Muscle layer of colon (tissue), 2 donors: Measurements from ENCODE around the gene TIMM13.
"Not testable (repeated sequence)": the region's sequence is repeated elsewhere in the genome, so short reads cannot be mapped to it uniquely, and the experiment has no call there.

Experiments used
- H3K27ac ChIP-seq: one replicate; pipeline ENCODE4 v1.7.0; 2013; ENCODE audit warnings: low read depth, mild to moderate bottlenecking, low read length, moderate library complexity
- H3K27me3 ChIP-seq, 2 donors: one replicate each; pipeline ENCODE4 v1.7.0; 2013; ENCODE audit warnings: low read length in 2 of 2, mild to moderate bottlenecking in 2 of 2; ENCODE audit not compliant: insufficient read depth in 2 of 2, control insufficient read depth in 1 of 2
- H3K36me3 ChIP-seq: one replicate; pipeline ENCODE4 v1.7.0; 2013; ENCODE audit warnings: mild to moderate bottlenecking, low read length; ENCODE audit not compliant: insufficient read depth
- H3K4me1 ChIP-seq: one replicate; pipeline ENCODE4 v1.7.0; 2013; ENCODE audit warnings: mild to moderate bottlenecking, low read length; ENCODE audit not compliant: insufficient read depth
- H3K4me3 ChIP-seq, 2 donors: one replicate each; pipeline ENCODE4 v1.7.0; 2013; ENCODE audit warnings: low read length in 2 of 2, low read depth in 1 of 2, mild to moderate bottlenecking in 1 of 2, moderate library complexity in 1 of 2
- H3K9ac ChIP-seq: one replicate; pipeline ENCODE4 v1.7.0; 2013; ENCODE audit warnings: low read length
- H3K9me3 ChIP-seq: one replicate; pipeline ENCODE4 v1.7.0; 2013; ENCODE audit warnings: mild to moderate bottlenecking, low read length
- donor health status: abdominal sarcoma.
- donor health status: Adenocarcinoma of cecum.

TIMM13 gene

DNA sequence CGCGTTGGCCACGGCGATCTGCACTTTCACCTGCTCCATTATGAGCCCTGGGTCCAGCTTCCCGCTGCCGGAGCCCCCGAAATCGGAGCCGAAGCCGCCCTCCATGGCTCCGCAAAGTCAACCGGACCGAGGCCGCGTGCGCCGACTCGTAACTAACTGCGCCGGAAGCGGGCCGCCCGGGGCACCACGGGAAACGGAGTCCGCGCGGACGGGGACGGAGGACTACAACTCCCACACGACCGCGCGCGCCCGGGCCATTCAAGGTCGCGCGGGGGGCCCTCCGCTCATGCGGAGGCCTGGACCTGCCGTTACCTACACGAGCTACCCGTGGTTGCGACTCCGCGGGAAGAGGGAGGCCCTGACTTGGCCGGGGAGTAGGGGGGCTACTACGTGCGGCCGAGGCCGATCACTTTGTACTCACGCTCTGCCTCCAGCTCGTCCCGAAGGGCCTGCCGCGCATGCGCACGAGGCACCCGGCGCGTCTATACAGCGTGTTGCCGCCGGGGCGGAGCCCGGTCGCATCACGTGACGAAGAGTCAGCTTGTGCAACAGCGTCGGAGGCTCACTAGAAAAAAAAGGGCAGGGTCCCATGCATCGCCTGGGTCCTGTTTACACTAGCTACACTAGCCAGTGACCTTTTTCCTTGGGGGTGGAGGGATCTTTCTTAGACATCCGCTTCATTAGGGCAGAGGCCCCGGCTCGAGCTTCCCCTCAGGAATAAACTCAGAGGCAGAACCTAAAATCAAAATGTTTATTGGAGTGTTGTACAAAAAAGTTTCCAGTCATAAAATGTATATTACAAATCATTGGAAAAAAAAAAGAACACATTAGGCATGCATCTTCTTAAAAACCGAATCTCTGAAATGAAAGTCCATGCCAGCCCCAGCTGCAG, at the start of gene TIMM13:
Gene TIMM13, minus strand, starts transcription at position 158 of the 892 bp plus-strand sequence. Its CDS starts 53 bp downstream, at position 105.
- peaks cover 29% of the 10 kb centered on the region for H3K4me1 ChIP-seq
- H3K27me3 ChIP-seq, result no peaks in the 10 kb centered on the region
- H3K9ac ChIP-seq, result peak within 1 kb of the TSS; percentile 7
- peaks cover 8% of the 10 kb centered on the region for H3K36me3 ChIP-seq
- H3K9me3 ChIP-seq, result no peaks in the 10 kb centered on the region
- peak within 1 kb of the TSS; percentile 91 for H3K27ac ChIP-seq
- peak within 1 kb of the TSS; percentile 78 to 88 for H3K4me3 ChIP-seq

DNA sequence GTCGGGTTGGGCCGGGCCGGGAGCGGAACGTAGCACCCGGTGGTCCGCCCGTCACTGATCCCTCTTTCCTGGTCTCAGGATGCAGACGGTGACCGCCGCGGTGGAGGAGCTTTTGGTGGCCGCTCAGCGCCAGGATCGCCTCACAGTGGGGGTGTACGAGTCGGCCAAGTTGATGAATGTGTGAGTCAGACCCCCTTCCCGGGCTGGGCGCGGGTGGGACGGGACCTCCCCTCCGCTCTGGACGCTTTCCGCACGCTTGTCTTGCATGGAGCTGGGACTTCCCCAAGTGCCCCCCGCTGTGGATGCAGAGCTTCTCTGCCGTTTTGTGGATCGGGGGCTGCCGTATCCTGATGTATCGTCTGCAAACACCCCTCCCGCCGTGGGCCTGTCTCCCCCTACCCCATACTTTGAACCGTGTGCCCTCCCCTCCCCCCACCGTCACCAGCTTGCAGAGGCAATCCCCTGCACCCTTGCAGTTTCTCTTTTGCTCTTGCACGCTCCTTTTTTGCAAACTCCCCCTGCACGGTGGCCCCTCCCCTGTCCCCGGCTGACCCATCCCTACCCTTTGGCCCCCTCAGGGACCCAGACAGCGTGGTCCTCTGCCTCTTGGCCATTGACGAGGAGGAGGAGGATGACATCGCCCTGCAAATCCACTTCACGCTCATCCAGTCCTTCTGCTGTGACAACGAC, 49.2 kb upstream of the TIMM13 start:
- H3K27me3 ChIP-seq, result no peaks in the 10 kb centered on the region
- no peaks in the 10 kb centered on the region for H3K9me3 ChIP-seq
- H3K27ac ChIP-seq, result peak overlapping the region; percentile 99
- H3K4me1 ChIP-seq, result peaks cover 16% of the 10 kb centered on the region
- peak overlapping the region; percentile 99 for H3K4me3 ChIP-seq
- peak overlapping the region; percentile 87 for H3K9ac ChIP-seq
- no peaks in the 10 kb centered on the region for H3K36me3 ChIP-seq

DNA sequence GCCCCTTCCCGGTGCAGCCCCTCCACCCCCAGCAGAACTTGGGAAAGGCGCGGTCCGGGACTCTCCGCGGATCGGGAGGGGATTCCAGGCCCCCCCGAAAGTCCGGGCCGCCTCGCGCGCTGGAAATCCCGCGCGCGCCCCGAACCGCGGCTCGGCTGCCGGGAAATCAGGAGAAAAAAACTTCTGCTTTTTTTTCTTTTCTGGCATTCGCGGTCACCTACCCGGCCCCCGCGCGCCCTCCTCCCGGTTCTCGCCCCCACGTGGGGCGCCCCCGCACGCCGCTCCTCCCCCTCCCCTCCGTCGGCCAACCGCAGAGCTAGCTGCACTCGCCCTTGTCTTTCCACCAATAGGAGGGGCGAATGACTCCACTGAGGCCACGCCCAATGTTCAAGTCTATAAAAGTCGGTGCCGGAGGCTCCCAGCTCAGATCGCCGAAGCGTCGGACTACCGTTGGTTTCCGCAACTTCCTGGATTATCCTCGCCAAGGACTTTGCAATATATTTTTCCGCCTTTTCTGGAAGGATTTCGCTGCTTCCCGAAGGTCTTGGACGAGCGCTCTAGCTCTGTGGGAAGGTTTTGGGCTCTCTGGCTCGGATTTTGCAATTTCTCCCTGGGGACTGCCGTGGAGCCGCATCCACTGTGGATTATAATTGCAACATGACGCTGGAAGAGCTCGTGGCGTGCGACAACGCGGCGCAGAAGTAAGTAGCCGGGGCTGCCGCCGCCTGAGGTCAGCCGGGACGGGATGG, 48.5 kb upstream of the TIMM13 start, which contains the start of gene GADD45B:
Gene GADD45B, plus strand, starts transcription at position 426 of the 749 bp plus-strand sequence. Its CDS starts 232 bp downstream, at position 658.
- Histone ChIP-seq H3K4me3 (peak within 1 kb of the TSS; percentile 99), H3K36me3 (no peaks in the 10 kb centered on the region), H3K9ac (peak within 1 kb of the TSS; percentile 87), H3K27me3 (no peaks in the 10 kb centered on the region), H3K9me3 (no peaks in the 10 kb centered on the region), H3K4me1 (peaks cover 16% of the 10 kb centered on the region), H3K27ac (peak within 1 kb of the TSS; percentile 99)

DNA sequence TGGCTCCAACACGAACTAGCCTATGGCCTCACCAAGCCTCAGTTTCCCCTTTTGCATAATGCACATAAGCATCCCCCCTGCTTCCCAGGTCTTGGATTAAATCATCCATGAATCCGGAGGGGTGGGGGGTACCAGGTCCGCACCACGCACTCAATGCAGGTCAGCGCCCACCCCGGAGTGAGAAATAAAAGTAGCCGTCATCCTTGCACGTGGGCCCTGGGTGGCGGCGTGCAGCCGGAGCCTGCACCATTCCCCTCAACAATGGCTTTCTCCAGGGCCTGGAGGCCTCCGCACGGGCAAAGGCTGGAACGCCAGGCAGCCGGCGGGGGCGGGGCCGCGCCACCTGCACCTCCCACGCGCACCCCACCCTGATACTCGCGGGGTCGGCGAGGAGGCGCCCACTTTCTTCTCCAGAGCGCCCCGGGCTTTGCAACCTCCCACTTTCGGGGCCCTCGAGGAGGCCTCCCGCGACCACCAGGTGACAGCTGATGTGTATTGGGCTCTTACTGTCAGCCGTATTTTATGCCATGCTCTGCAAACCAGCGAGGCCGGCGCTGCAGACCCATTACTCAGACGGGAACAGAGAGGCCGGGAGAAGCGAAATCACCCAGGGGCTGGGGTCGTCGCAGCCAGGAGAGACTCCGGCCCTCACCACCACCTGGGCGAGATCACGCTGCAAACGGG, 47.8 kb upstream of the TIMM13 start:
- peak overlapping the region; percentile 96 for H3K27ac ChIP-seq
- peak overlapping the region; percentile 9 for H3K9ac ChIP-seq
- H3K4me1 ChIP-seq, result peaks cover 16% of the 10 kb centered on the region
- H3K4me3 ChIP-seq, result peak overlapping the region; percentile 31 to 63
- no peaks in the 10 kb centered on the region for H3K27me3 ChIP-seq
- H3K36me3 ChIP-seq, result no peaks in the 10 kb centered on the region
- H3K9me3 ChIP-seq, result no peaks in the 10 kb centered on the region

DNA sequence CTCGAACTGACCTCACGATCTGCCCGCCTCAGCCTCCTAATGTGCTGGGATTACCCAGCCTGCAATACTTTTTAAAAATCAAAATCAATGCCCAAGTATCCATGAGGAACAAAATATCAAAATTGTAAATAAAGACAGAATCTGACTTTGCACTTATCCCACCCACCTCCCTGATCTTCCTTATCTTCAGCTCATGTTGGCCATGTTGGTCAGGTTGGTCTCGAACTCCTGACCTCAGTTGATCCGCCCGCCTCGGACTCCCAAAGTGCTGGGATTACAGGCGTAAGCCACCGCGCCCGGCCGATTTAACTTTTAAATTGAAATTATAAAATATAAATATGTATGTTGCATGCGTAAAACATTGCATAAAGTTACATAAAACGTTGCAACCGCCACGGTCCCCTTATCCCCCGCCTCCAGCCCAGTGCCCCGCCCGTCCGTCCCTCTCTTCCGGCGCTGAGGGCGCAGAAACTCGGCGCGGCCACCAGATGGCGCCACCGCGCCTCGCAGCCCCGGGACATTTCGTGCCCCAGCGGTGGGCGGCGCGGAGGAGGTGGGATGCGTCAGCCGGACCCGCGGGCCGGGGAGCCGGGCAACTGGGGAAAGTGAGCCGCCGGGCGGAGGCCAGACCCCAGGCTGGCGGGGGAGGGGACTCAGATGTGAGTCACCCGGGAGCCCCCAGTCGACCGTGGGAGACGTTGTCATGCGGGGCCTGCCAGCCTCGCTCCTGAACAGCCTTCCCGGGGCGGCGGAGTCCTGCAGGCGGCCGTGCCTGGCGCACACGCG, 47.0 kb upstream of the TIMM13 start:
- H3K27ac ChIP-seq, result peak overlapping the region; percentile 96
- H3K4me1 ChIP-seq, result peaks cover 16% of the 10 kb centered on the region
- H3K9ac ChIP-seq, result peak overlapping the region; percentile 9
- no peaks in the 10 kb centered on the region for H3K9me3 ChIP-seq
- H3K27me3 ChIP-seq, result no peaks in the 10 kb centered on the region
- H3K4me3 ChIP-seq, result peak overlapping the region; percentile 31 to 63
- no peaks in the 10 kb centered on the region for H3K36me3 ChIP-seq

DNA sequence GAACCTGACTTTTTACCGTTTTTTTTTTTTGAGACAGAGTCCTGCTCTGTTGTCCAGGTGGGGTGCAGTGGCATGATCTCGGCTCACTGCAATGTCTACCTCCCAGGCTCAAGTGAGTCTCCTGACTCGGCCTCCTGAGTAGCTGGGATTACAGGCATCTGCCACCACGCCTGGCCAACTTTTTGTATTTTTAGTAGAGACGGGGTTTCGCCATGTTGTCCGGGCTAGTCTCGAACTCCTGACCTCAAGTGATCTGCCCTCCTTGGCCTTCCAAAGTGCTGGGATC, 42.5 kb upstream of the TIMM13 start:
- not testable (repeated sequence) for H3K27ac ChIP-seq, H3K4me3 ChIP-seq, H3K9me3 ChIP-seq, H3K4me1 ChIP-seq, H3K9ac ChIP-seq, H3K27me3 ChIP-seq, H3K36me3 ChIP-seq

DNA sequence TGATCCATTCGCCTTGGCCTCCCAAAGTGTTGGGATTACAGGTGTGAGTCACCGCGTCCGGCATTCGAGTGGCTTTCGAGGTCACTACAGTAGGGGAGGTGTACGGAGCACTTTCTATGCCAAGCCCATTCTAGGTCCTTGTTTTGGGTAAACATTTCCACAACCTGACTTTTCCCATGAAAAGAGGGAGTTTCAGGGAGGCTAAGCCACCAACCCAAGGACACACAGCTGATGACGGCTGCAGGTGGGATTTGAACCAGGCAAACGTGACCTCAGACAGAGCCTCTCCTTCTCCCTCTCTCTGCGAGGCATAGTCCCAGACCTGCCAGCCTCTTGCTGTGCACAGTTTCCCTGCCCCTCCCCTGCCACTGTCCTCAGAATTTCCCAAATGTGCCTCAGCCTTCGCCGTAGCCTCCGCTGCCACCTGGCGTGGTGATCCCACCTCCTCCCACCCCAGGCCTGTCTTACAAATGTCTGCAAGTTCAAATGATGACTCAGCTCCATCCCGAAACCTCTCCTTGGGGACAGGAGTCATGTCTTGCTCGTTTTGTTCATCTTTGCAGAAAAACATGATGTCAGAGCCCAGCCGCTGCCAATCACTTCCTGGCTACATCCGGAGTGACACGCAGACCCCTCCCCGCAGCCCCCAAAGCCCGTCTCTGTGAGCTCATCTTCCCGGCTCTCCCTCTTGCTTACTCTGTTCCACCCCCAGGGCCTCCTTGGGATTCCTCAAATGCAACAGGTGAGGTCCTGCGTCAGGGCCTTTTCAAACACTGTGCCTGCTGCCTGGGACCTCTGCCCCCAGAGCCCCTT, 41.9 kb upstream of the TIMM13 start:
- Histone ChIP-seq H3K36me3 (no peaks in the 10 kb centered on the region), H3K4me1 (no peaks in the 10 kb centered on the region), H3K4me3 (no peak overlapping the region), H3K27me3 (no peaks in the 10 kb centered on the region), H3K9me3 (no peaks in the 10 kb centered on the region), H3K27ac (no peak overlapping the region), H3K9ac (no peak overlapping the region)

DNA sequence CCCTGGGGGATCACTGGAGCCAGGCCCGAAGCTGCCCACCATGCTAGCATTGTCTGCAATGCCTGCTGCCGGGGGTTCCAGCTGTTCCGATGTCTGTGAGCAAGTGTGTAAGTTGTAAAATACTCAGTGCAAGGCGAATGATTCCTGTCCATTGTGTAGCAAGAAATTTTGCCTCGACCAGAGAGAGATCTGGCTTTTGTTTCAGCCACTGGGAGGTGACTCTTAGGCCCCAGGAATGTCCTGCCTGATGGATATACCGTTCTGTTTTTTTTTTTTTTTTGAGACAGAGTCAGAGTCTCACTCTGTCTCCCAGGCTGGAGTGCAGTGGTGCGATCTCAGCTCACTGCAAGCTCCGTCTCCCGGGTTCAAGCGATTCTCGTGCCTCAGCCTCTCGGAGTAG, 41.2 kb upstream of the TIMM13 start:
- Histone ChIP-seq H3K9ac (no peak overlapping the region), H3K4me3 (no peak overlapping the region), H3K36me3 (no peaks in the 10 kb centered on the region), H3K27ac (no peak overlapping the region), H3K9me3 (no peaks in the 10 kb centered on the region), H3K27me3 (no peaks in the 10 kb centered on the region), H3K4me1 (no peaks in the 10 kb centered on the region)

DNA sequence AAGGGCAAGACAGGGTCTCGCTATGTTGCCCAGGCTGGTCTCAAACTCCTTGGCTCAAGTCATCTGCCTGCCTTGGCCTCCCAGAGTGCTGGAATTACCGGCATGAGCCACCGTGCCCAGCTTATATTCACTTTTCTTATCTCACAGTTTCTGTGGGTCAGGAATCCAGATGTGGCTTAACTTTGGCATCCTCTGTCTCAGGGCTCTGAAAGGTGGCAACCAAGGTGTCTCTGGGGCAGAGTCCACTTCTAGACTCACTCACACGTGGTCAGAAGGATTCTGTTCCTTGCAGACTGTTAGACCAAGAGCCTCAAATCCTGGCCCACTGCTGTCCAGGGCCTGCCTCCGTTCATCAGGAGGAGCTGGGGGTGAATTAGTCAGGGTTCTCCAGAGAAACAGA, 37.0 kb upstream of the TIMM13 start:
- Histone ChIP-seq H3K9ac (no peak overlapping the region), H3K4me1 (peaks cover 4% of the 10 kb centered on the region), H3K36me3 (no peaks in the 10 kb centered on the region), H3K27me3 (no peaks in the 10 kb centered on the region), H3K9me3 (no peaks in the 10 kb centered on the region), H3K27ac (no peak overlapping the region), H3K4me3 (no peak overlapping the region)

DNA sequence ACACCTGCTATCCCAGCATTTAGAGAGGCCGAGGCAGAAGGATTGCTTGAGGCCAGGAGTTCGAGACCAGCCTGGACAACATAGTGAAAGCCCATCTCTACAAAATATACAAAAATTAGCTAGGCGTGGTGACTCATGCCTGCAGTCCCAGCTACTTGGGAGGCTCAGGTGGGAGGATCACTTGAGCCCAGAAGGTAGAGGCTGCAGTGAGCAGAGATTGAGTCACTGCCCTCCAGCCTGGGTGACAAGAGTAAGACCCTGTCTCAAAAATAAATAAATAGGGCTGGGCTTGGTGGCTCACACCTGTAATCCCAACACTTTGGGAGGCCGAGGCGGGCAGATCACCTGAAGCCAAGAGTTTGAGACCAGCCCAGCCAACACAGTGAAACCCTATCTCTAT, 36.3 kb upstream of the TIMM13 start:
- not testable (repeated sequence) for H3K36me3 ChIP-seq, H3K4me3 ChIP-seq, H3K4me1 ChIP-seq, H3K9me3 ChIP-seq, H3K9ac ChIP-seq, H3K27ac ChIP-seq, H3K27me3 ChIP-seq
